AG08395 (cell line): ENCODE measurements around the gene OSBPL7.

Experiments
- DNase-seq: peaks from one replicate; pipeline ENCODE4 v3.0.0; 2012; ENCODE audit warnings: mixed read lengths, low spot score

Gene OSBPL7

DNA sequence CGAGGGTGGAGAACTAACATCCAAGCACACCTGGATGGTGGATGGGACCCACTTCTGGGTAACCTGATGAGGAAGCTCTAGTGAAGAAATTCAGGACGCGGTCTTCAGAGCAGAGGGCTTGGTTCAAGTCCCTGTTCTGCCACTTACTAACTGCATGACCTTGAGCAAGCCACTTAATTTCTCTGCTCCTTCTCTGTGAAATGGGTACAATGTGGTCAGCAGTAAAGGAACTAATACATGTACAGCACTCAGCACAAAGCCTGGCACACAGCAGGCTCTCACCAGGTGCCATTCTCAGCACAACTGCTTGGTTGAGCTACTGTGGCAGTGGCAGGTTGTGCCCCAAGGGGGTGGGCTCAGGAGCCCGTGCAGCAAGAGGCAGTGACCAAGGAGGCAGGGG is 1.9 kb upstream of the OSBPL7 start:
- DNase-seq: no peak

GRCh38 chr17:47822785-47823184 is 1.2 kb upstream of the OSBPL7 start:
- no peak for DNase-seq

- DNase-seq: no peak
Measured at GRCh38 chr17:47821031-47821423, 567 bp downstream of the OSBPL7 start.

DNA sequence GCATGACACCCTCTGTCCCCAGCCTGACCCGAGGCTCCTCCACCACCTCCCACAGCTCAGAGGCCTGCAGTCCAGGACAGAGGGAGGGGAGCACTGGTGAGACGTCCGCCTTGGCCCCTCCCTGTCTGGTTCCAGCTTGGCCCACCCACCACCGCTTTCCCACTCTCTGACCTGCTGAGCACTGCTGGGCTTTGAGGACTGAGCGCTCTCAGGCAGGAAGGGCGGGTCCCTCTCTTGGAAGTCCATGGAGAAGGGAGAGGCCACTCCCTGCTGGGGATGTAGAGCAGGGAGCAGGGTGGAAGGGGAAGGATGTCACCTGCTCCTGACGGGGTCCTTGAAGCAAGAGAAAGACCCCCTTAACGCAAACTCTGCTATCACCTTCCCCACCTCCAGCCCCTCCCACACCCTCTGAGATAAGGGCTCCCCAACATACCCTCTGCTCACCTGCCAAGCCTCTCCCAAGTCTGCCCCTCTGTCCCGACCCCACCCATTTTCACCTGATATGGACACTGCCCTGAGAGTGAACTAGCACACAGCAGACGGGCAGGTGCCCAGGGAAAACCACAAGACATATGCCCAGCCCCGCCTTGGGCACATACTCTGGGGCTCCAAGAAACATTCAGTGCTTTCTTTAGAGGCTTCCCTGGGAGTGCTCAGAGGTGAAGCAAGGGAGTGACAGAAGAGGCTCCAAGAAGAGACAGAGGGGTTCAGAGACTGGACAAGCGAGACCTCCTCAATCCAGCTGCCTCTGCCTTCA is 1.4 kb downstream of the OSBPL7 start:
- no peak for DNase-seq

DNA sequence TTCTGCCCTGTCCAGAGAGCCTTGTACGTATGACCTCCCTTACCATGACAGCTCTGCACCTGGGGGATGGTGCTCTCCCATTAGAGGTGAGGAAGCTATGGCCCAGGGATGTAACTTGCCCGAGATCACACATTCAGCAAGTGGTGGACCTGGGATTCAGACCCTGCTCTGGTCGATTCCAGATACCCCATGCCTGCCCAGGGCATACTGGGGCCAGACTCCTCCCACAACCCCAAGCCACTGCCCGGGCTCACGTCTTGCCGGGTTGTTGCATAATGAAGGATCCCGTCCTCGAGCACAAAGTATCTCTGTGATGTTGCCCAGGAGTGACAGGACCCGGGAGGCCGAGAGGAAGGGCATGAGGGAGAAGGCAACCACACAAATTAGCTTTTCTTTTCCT is 2.1 kb downstream of the OSBPL7 start:
- DNase-seq: no peak

GRCh38 chr17:47818002-47818695 is 3.4 kb downstream of the OSBPL7 start:
- no peak for DNase-seq

- DNase-seq: no peak
Measured at GRCh38 chr17:47816947-47817346, 4.6 kb downstream of the OSBPL7 start.

DNA sequence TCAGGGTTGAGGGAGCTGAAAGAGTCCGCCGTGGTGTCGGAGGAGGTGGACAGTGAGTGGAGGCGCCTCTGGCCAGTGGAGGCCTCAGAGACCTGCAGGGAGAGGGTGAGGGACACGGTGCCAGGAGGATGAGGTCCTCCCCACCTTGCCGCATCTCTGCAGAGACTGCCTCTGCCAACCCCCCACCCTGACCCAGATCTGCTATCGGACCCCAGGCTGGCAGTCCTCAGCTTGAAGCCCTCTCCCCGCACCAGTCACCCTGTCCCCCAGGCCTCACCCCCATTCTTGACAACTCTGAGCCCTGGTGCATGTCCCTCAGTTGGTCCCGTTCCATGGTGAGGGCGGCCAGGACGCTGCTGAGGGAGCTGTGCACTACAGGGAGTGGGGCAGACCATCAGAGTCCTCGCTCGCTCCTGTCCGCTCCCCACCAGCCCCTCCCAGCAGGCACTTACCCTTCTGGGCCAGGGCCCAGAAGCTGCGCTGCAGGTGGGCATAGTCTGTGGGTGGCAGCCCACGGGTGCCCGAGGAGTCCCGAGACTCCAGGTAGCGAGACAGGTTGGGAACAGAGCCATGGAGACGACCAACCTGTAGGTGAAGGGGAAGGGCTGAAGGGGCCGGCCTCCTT is 5.4 kb downstream of the OSBPL7 start:
- no peak for DNase-seq

DNA sequence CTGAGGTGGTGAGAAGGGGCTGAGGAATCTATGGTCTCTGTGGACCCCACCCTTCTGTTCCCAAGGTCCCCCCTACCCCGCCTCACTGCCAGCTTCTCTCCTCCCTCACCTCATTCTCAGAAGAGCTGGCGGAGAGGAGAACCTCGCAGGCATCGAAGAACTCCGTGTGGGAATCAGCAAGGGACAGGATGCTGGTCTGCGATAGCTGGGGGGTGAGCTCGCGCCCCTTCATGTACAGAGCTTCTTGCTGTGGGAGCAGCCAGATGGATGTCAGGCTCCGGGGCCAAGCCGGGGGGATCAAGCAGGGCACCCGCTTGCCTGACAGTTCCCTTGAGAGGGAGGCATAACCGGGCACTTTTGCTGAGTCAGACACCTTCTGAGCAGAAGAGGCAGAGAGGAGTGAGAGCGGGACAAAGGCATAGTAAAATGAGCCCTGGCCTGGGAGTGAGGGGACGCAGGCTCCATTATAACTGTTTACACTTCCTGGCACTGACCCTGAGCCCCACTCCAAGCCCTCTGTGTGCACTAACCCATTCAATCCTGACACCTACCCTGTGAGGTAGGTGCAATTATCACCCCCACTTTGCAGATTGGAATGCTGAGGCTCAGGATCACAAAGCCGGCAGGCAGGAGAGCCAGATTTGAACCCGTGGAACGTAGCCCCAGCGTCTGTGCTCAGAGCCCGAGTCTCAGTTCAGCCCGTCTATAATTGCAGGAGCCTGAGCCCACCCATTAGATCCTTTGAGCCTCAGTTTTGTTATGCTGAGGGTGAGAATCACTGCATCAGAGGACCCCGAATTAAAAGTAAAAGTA is 6.3 kb downstream of the OSBPL7 start:
- DNase-seq: no peak

DNA sequence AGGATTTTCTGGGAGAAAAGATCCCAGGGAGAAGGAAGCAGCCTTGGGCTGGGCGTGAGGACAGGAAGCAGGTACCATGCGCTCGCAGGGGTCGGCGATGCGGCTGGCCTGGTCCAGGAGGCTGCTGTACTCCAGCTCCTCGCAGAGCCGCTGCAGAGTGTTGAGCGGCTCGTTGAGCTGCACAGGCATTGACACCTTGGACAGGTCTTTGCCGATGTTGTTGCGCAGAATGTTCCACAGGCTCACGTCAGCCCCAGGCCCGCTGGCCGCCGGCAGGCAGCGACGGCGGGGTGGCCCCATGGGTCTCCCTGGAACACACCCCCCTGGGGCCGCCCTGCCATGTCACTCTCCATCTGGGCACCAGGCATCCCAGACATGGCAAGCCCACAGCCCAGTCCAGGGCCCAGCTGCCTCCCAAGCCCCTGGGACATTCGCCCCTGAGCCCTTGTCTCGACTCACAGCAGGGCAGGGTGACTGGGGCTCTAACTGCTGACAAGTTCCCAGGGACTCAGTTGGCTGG is 8.0 kb downstream of the OSBPL7 start:
- DNase-seq: no peak

DNA sequence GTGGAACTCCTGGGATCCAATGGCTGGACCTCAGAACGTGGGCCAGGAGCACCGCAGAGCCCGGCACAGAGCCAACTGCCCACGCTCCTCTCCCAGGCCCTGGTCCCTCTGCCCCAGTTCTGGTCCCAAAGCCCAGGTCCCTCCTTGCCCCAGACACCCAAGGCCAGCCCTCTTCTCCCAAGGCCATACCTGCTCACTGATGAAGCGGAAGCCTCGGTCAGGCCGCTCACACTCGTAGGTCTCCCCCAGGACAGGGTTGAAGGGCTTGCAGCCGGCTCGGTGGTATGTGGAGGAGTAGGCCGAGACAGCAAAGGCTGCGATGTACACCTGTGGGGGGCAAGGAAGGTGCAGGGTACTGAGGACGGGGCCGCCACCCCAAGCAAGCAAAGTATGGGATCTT is 8.5 kb downstream of the OSBPL7 start:
- DNase-seq: no peak

DNA sequence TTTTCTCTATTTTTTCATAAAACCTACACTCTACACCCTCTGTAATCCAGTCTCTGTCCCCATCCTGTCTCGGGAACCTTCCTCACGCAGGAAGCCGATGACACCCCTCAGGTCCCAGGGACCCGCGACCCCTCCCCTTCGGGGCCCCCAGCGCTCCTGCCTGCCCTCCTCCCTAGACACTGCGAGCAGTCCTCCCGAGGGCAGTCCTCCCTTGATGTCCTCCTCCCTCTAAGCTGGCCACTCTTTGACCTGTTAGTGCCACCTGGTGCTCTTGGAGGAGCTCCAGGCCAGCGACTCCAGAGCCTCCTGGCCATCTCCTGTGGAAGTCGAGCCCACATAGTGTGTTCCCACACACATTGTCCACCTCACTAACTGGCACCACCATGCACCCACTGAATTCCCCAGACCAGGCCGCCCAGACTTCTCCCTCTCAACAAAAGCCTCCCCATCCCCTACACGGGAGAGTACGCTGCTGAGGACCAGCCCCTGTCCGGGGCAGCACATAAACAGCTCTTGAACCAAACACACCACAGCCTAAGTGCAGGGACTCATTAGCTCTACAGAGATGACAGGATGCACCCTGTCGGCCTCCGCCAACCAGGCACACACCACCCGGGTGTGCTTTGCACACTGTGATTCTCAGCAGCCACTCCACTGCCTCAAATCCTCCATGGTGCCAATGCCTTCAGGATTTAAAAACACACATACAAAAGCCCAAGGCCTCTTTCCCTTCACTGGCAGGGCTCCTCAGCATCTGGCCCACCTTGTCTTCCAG is 9.3 kb downstream of the OSBPL7 start:
- no peak for DNase-seq

GRCh38 chr17:47811709-47812108 is 9.9 kb downstream of the OSBPL7 start:
- DNase-seq: no peak

- DNase-seq: no peak
Measured at GRCh38 chr17:47810901-47811635, 10.5 kb downstream of the OSBPL7 start.

DNA sequence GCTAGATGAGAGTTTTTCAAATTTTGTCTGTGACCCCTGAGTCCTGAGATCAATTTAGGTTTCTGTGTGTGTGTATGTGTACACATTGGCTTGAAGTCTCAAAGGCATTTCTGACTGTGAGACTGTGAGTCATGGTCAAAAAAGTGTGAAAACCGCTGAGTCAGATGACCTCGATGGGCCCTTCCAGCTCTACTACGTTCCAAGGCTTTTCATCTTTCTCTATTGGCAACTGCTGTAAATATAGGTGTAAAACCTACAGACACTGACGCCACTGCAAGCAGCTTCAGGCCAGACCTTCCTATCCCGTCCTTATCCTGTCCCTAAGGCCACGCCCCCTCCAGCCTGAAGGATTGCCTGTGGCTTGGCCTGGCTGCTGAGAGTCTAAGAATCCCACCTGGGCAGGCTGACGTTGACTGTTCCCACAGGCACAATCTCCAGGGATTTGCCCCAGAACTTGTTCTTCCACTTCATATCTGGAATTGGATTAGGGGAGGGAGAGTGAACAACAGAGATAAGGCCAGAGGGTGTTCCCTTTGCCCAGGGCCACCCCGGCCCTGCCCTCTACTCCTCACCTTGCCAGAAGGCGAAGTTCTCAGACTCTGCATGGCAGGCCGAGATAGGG is 11.3 kb downstream of the OSBPL7 start:
- peak; percentile 91 for DNase-seq

- no peak for DNase-seq
Measured at GRCh38 chr17:47808830-47809480, 12.6 kb downstream of the OSBPL7 start.

DNA sequence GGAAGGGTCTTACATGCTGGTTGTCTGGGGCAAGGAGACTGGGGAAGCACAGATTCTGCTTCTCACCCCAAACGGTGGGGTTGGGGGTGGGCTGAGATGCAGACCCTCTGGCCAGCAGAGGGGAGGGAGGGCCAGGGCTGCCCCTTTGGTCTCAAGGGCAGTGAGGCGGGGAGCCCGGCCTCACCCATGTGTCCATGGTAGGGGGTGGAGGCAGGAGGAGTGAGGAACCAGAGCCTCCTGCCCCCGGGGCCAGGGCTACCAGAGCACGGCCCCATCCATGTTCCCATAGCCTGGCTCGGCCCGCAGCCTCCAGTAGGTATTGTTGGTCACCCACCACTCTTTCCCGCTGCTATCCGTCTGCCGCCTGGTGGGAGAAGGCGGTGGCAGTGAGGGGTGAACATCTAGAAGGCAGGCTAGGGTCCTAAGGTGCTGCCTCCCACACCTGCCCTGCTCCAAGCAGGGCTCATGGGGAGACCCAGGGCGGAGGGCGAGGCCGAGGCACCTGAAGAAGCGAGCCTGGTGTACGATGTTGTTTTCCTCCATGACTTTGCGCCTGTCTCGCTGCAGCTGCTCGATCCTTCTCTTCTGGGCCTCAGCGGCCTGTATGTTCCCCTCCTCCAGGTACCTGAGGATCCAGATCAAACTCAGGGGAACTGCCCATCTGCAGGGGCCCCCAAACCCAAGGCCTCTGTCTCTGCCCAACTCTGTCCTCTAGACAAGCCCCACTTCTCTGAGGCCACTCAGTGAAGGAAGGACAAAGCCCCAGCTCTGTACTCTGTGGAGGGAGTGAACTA is 13.4 kb downstream of the OSBPL7 start:
- DNase-seq: no peak

GRCh38 chr17:47807421-47807820 is 14.2 kb downstream of the OSBPL7 start:
- no peak for DNase-seq

GRCh38 chr17:47806913-47807255 is 14.7 kb downstream of the OSBPL7 start:
- DNase-seq: no peak
